NCI-H2081 (cell line): ENCODE results near the gene BCLAF1.

Experiments used
- DNase-seq, 2 experiments: peaks; one replicate each; lab custom pipeline; 2025; lab: John Stamatoyannopoulos, UW

The BCLAF1 gene, protein sequence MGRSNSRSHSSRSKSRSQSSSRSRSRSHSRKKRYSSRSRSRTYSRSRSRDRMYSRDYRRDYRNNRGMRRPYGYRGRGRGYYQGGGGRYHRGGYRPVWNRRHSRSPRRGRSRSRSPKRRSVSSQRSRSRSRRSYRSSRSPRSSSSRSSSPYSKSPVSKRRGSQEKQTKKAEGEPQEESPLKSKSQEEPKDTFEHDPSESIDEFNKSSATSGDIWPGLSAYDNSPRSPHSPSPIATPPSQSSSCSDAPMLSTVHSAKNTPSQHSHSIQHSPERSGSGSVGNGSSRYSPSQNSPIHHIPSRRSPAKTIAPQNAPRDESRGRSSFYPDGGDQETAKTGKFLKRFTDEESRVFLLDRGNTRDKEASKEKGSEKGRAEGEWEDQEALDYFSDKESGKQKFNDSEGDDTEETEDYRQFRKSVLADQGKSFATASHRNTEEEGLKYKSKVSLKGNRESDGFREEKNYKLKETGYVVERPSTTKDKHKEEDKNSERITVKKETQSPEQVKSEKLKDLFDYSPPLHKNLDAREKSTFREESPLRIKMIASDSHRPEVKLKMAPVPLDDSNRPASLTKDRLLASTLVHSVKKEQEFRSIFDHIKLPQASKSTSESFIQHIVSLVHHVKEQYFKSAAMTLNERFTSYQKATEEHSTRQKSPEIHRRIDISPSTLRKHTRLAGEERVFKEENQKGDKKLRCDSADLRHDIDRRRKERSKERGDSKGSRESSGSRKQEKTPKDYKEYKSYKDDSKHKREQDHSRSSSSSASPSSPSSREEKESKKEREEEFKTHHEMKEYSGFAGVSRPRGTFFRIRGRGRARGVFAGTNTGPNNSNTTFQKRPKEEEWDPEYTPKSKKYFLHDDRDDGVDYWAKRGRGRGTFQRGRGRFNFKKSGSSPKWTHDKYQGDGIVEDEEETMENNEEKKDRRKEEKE

GRCh38 chr6:136289579-136290409 lies at the start of gene BCLAF1:
BCLAF1 (minus strand) TSS chr6:136289846; CDS start chr6:136279866, 9,980 bp downstream.
- peak; percentile 97 for DNase-seq

DNA sequence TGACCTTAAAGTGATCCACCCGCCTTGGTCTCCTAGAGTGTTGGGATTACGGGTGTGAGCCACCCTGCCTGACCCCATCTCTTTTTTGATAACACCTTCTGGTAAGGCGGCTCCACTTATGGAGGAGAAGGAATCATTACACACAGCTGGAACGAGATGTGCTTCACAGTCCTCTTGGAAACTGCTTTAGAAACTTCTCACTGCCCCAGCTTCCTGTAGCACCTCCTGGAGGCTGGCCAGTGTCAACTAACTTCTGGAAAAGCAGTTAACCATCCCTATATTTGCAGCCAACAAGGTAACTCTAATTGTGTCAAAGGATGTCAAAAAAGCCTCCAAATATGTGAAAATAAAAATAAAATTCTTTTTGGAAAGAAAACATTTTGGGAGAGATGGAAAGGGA lies 48.8 kb upstream of the BCLAF1 start:
- no peak for DNase-seq

DNA sequence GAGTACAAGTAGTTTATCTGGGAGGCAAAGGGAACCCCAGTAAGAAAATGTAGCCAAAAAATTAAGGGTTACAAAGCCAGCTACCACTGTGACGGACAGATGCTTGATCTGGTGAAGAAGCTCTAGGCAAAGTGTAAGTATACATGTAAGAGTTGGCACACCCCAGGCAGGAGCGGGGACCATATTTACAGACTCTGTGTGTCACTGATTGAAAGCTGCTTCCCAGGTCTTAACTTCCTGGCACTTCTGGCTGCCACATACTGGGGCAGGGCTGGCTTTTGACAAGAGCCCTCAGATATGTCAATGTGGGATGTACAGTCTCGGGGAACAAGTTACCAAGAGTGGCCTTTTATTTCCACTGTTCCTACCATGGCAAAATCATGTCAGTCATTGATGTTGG lies 48.0 kb upstream of the BCLAF1 start:
- DNase-seq, result no peak

DNA sequence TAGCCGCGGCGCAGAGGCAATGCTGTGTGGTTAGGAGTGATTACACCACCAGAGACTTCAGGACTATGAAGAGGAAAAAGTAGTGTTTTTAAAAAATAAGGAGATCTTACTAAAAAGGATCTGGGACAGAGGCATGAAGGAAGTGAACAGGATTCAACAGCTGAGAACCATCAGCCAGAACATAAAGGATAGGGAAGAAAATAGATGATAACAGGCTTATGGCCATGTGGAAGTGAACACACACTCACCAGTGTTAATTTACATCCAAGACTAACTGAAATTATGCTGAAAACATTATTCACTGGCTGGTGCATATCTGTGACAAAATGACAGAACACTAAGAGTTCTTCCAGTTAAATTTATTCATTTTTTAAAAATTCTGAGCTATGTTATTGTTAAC lies 47.5 kb upstream of the BCLAF1 start:
- no peak for DNase-seq

DNA sequence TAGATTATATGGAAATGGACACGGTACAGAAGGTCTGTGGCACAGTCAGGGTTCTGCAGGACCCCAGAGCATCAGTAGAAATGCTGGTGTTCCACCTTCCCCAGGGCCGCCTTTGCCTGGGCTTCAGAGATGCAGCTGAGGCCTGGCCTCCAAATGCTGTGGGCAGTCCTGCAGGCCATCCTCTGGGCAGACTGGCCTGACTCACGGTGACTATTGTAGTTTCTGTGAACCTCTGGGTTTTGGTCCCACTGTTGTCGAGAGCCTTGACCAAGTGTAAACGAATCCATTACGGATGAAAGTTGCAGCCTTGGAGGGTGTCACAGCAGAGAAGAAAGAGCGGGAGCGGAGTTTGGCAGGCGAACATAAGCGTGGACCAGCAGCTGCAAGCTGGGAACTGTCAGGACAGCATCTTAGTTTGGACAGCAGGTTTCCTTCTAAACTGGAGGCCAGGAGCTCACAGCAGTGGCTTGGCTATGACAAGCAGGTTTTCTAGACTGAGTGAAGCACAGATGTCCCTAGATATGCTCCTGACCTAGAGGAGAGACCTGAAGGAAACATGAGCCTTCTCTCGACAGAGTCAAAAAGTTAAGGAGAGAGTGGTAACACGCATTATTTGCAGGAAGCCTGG lies 46.2 kb upstream of the BCLAF1 start:
- DNase-seq, result no peak

DNA sequence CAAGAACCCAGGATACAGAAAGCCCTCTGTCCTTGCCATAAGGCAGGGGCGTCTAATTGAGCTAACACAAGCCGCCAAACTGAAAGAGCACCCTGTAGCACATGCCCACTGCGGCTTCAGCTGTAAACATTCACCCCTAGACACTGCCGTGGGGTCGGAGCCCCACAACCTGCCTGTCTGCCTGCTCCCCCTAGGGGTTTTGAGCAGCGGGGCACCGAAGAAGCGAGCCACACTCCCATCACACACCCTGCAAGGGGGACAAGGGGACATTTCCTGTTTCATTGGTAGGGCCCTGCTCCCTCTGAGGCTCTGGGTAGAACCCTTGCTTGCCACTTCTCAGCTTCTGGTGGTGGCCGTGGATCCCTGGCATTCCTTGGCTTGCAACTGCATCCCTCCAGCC lies 45.2 kb upstream of the BCLAF1 start:
- no peak for DNase-seq

DNA sequence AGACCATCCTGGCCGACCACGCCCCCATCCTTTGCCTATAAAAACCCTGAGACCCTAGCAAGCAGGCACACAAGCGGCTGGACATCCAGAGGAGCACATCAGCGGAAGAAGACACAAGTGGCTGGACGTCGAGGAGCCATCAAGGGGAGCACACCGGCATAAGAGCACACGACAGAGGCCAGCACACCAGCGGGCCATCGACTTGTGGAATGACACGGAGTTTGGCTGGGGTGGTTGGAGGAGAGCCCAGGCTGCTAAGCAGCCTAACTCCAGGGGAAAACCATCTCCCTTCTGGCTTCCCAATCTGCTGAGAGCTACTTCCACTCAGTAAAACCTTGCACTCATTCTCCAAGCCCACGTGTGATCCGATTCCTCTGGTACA lies 44.8 kb upstream of the BCLAF1 start:
- DNase-seq, result no peak

- DNase-seq, result no peak
These were observed 44.3 kb upstream of the BCLAF1 start for GRCh38 chr6:136333824-136334464.

DNA sequence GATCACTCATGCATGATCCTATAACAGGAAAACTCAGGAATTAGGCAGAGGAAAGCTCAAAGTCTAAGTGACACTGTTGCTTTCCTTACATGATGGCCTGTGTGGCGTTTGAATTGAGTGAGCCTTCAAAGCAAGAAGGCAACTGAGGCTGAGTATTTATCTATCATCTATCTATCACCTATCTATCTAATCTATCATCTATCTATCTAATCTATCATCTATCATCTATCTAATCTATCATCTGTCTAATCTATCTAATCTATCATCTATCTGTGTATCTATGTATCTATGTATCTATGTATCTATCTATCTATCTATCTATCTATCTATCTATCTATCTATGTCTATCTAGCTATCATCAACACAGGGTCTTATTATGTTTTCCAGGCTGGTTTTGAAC lies 41.8 kb upstream of the BCLAF1 start:
- no peak for DNase-seq

DNA sequence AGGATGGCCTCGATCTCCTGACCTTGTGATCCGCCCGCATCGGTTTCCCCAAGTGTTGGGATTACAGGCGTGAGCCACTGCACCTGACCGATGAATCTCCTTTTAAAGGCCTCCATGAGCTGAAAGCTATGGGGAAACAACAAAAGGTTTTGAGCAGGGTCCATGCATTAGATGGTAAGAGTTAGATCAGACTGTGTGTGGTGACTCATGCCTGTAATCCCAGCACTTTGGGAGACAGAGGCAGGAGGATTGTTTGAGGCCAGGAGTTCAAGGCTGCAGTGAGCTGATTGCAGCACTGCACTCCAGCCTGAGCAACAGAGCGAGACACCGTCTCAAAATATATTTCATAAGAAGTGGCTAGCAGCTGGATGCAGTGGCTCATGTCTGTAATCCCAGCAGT lies 41.0 kb upstream of the BCLAF1 start:
- DNase-seq, result no peak

GRCh38 chr6:136326038-136326553 lies 36.5 kb upstream of the BCLAF1 start:
- peak; percentile 9 to 63 for DNase-seq

- no peak for DNase-seq
These were observed 35.2 kb upstream of the BCLAF1 start for GRCh38 chr6:136324686-136325380.

DNA sequence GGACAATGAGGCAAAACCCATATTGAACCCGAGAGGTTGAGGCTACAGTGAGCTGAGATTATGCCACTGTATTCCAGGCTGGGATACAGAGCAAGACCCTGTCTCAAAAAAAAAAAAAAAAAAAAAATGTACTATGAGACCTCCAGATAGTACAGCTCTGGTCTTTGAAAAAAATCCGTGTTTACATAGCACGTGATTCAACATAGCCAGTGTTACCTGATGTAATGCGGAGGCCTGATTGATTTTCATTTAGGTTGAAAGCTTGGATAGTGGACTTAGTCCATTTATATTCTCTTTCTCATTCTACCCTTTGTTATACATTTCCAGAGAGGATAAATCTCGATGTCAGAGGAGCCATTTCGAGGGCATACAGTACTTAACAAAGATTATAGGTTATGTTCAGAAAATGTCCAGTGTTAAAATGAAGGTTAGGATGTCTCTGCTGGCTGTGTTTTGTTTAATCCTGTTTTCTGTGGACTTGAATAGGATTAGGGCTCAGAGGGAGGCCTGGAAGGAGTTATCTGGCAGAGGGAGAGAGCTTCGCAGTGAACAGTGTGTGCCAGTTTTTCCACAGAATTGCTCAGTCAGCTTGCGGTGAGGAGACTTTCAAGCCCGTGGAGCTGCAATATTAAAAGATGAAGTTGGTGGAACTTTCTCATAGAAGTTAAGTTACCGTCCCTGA lies 33.9 kb upstream of the BCLAF1 start:
- peak in 1 of 2 experiments; percentile 19 for DNase-seq

DNA sequence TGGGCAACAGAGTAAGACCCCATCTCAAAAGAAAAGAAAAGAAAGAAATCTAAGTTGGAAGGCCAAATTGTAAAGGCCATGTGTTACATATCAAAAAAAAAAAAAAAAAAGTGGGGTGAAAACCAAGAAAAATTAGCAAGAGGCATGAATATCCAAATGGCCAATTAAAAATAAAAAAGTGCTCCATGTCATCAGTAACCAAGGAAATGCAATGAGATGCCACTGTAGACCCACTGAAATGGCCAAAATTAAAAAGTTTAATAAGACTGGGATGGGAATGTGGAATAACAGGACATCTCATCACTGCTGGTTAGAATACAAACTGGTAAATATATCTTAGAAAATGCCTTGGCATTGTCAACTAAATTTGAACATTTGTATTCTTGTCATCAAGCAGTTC lies 30.1 kb upstream of the BCLAF1 start:
- no peak for DNase-seq

DNA sequence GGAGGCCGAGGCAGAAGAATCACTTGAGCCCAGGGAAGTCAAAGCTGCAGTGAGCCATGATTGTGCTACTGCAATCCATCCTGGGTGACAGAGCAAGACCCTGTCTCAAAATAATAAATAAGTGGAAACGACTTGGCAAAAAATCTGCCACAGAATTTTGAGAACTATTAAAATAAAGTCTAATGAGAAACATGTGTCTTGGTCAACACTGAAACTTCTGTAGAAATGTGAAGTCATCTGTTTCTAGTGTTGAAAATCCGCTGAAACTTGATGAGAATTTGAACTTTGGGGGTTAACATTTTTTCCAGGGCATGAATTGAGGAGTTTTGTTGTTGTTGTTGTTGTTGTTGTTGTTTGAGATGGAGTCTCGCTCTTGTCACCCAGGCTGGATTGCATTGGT lies 29.0 kb upstream of the BCLAF1 start:
- DNase-seq, result no peak

- no peak for DNase-seq
These were observed 28.3 kb upstream of the BCLAF1 start for GRCh38 chr6:136317971-136318370.

DNA sequence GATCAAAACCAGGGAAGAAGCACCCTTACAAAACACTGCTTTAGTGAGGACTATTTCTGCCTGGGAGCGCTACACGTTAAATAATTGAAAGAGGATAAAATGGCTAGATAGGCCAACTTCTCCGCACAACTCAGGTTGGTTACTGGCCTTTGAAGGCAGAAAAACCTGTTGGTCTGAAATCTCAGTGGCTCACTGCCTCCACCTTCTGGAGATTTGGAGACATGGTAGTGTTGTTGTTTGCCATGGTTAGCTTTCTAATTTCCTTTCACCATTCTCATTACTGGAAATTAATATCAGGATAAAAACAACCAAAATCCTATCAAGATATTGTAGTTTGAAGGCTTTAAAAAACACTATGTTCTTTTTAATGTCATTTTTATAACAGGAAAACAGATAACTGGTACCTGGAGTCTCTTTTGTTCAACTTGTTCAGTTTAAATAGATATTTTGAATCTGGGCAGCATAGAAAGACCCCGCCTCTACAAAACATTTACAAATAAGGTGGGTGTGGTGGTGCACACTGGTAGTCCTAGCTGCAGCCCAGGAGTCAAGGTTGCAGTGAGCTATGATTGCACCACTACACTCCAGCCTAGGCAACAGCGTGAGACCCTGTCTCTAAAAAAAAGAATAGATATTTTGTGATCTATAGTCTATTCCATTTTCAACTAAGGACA lies 27.5 kb upstream of the BCLAF1 start:
- peak; percentile 39 to 40 for DNase-seq

DNA sequence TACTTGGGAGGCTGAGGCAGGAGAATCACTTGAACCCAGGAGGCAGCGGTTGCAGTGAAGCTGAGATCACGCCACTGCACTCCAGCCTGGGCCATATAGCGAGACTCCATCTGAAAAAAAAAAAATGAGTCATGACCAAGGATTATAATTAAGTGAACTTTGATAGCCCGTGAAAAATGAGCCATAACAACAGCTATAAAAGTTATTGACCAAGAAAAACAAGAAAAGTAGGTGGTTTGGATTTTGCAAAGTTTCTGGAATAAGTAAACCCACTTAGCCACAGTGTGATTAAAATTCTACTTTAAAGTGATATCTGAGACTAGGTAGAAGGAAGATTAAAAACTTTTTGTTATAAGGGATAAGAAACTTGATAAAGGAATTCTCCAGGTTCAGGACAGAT lies 25.9 kb upstream of the BCLAF1 start:
- no peak for DNase-seq

- DNase-seq, result no peak
These were observed 23.3 kb upstream of the BCLAF1 start for GRCh38 chr6:136312975-136313374.
